HepG2 (cell line): ENCODE results near the gene SYT13.

Source experiments
- CBX5 ChIP-seq: sonication (generic); formaldehyde crosslinking; IDR thresholded peaks from 2 replicates; pipeline ENCODE4 v1.4.0; 2020; ENCODE audit warnings: missing genetic modification reagents, borderline replicate concordance
- FOXA3 ChIP-seq: IDR thresholded peaks from 2 replicates; pipeline ENCODE4 v1.6.1; 2016; ENCODE audit warnings: missing genetic modification reagents, missing compliant biosample characterization
- RAD51 ChIP-seq: fragments of 450-650 bp; IDR thresholded peaks from 2 replicates; pipeline ENCODE4 v1.6.1; 2016; ENCODE audit warnings: borderline replicate concordance
- RNF2 ChIP-seq: fragments of 450-650 bp; conservative IDR thresholded peaks from 2 replicates; pipeline ENCODE4 v1.6.1; 2016; ENCODE audit warnings: low read depth
- TAF1 ChIP-seq: sonication (generic); formaldehyde crosslinking; IDR thresholded peaks from 2 replicates; pipeline ENCODE4 v1.4.0; 2020; ENCODE audit warnings: missing genetic modification reagents
- TARDBP ChIP-seq: sonication (generic); formaldehyde crosslinking; IDR thresholded peaks from 2 replicates; pipeline ENCODE4 v1.8.0; 2022; ENCODE audit warnings: mild to moderate bottlenecking, missing genetic modification reagents
- YY1 ChIP-seq: IDR thresholded peaks from 2 replicates; pipeline ENCODE4 v1.6.1; 2011; ENCODE audit warnings: low read length, low read depth, moderate library complexity, mild to moderate bottlenecking; ENCODE audit not compliant: insufficient read depth, insufficient replicate concordance
- ZBTB1 ChIP-seq: sonication (generic); formaldehyde crosslinking; IDR thresholded peaks from 2 replicates; pipeline ENCODE4 v1.4.0; 2020; ENCODE audit warnings: missing genetic modification reagents, borderline replicate concordance
- ZBTB34 ChIP-seq: sonication (generic); formaldehyde crosslinking; IDR thresholded peaks from 2 replicates; pipeline ENCODE4 v1.8.0; 2022; ENCODE audit warnings: mild to moderate bottlenecking, missing genetic modification reagents
- TF ChIP-seq, protein P1 (sequence below): IDR thresholded peaks from 2 replicates; pipeline ENCODE4 v1.6.1; 2016

- TF ChIP-seq FOXA3, result no peak
- TF ChIP-seq, protein P1, sequence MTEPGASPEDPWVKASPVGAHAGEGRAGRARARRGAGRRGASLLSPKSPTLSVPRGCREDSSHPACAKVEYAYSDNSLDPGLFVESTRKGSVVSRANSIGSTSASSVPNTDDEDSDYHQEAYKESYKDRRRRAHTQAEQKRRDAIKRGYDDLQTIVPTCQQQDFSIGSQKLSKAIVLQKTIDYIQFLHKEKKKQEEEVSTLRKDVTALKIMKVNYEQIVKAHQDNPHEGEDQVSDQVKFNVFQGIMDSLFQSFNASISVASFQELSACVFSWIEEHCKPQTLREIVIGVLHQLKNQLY (CRISPR knock-in tag), result no peak
- TF ChIP-seq RAD51, result no peak
- no peak for TF ChIP-seq RNF2
- no peak for TF ChIP-seq TAF1
- TF ChIP-seq ZBTB34 (CRISPR knock-in tag), result no peak
- no peak for TF ChIP-seq CBX5 (CRISPR knock-in tag)
- TF ChIP-seq TARDBP, result no peak
- TF ChIP-seq ZBTB1 (CRISPR knock-in tag), result no peak
- TF ChIP-seq YY1, result no peak
Measured at GRCh38 chr11:45269678-45270077, 16.5 kb downstream of the SYT13 start.
